Activated T-helper 1 cell treated with anti-CD3 and anti-CD28 coated beads, Interleukin-12 subunit alpha, Interleukin-12 subunit beta, Interleukin-2, Interleukin-4 antibody, amounts not matched to agents 30 ng/mL and 10 ng/mL and 1 ng/mL, durations not matched to agents 14 hours and 24 hours and 36 hours (primary cell): Measurements from ENCODE around the gene GET3. TPM values are rescaled to one million over a fixed set of nuclear protein-coding genes. Genes with fewer than 3 reads are reported as not detected.
"Not testable (repeated sequence)": the region's sequence is repeated elsewhere in the genome, so short reads cannot be mapped to it uniquely, and the experiment has no call there.

Experiments used
- DNase-seq: peaks from one replicate; pipeline ENCODE4 v3.0.0; 2021; ENCODE audit warnings: low spot score
- H3K27ac Mint-ChIP-seq: one replicate; pipeline ENCODE4 v1.8.0; 2021; ENCODE audit warnings: mild to moderate bottlenecking, mixed read lengths
- H3K27me3 Mint-ChIP-seq: one replicate; pipeline ENCODE4 v1.8.0; 2022; ENCODE audit warnings: mild to moderate bottlenecking, moderate library complexity, mixed read lengths; ENCODE audit not compliant: insufficient read depth
- H3K36me3 Mint-ChIP-seq: one replicate; pipeline ENCODE4 v1.8.0; 2021; ENCODE audit warnings: low read depth, mixed read lengths
- H3K4me1 Mint-ChIP-seq: one replicate; pipeline ENCODE4 v1.8.0; 2021; ENCODE audit warnings: low read depth, mixed read lengths
- H3K4me3 Mint-ChIP-seq: one replicate; pipeline ENCODE4 v1.8.0; 2021; ENCODE audit warnings: mild to moderate bottlenecking, moderate library complexity, mixed read lengths
- H3K9me3 Mint-ChIP-seq: one replicate; pipeline ENCODE4 v1.8.0; 2021; ENCODE audit warnings: mixed read lengths
- intact Hi-C: fragments of 100-400 bp; cut with micrococcal nuclease; formaldehyde crosslinking; loops from one replicate; pipeline ENCODE4 v1.15.1; 2024
- total RNA-seq: library from RNA; stranded (reverse); gene quantifications from 2 replicates; pipeline ENCODE4 v1.2.3, GENCODE V29; 2022

Gene GET3
- total RNA-seq, 1 donor from 2014 or later: 68.0 TPM

GRCh38 chr19:12794196-12794941 lies 57.1 kb downstream of the GET3 start:
- DNase-seq: no peak
- Mint-ChIP-seq H3K9me3 (no peaks in the 10 kb centered on the region), H3K4me1 (peaks cover 36% of the 10 kb centered on the region), H3K36me3 (peaks cover 19% of the 10 kb centered on the region), H3K27me3 (no peaks in the 10 kb centered on the region), H3K27ac (peak overlapping the region; percentile 96), H3K4me3 (peak overlapping the region; percentile 85)
- intact Hi-C loops: loop anchor here (1.0 to 5.0 kb wide), 2 partner anchors 74 to 1707 kb away; partner anchors contain the start of gene LDLR

- H3K4me3 Mint-ChIP-seq: peak overlapping the region; percentile 85
- DNase-seq: no peak
- H3K36me3 Mint-ChIP-seq: peaks cover 24% of the 10 kb centered on the region
- H3K9me3 Mint-ChIP-seq: no peaks in the 10 kb centered on the region
- H3K4me1 Mint-ChIP-seq: peaks cover 36% of the 10 kb centered on the region
- intact Hi-C loops: loop anchor here (1.0 to 5.0 kb wide), 2 partner anchors 75 to 1708 kb away; partner anchors contain the start of gene LDLR
- no peaks in the 10 kb centered on the region for H3K27me3 Mint-ChIP-seq
- peak overlapping the region; percentile 96 for H3K27ac Mint-ChIP-seq
These were observed 57.7 kb downstream of the GET3 start for GRCh38 chr19:12794971-12795381.

- Mint-ChIP-seq H3K27ac (peak overlapping the region; percentile 88), H3K9me3 (no peaks in the 10 kb centered on the region), H3K4me1 (peaks cover 35% of the 10 kb centered on the region), H3K36me3 (peaks cover 29% of the 10 kb centered on the region), H3K27me3 (no peaks in the 10 kb centered on the region), H3K4me3 (peak overlapping the region; percentile 72)
- intact Hi-C loops: loop anchor here (1.0 kb wide), 4 partner anchors 19 to 51 kb away; no protein-coding TSS in a partner anchor
- peak; percentile 75 for DNase-seq
These were observed 59.1 kb downstream of the GET3 start for GRCh38 chr19:12796146-12797071.

DNA sequence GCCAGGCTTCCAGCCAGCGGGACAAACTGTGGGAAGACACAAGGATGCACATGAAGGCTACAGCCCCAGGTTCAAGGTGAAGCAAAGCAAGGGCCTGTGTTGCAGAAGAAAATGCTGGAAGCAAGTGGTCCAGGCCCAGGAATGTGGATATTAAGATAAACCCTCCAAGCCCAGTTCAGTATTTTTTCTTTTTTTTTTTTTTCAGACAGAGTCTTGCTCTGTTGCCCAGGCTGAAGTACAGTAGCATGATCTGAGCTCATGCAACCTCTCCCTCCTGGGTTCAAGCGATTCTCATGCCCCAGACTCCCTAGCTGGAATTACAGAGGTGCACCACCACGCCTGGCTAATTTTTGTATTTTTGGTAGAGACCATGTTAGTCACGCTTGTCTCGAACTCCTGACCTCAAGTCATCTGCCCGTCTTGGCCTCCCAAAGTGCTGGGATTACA lies 59.9 kb downstream of the GET3 start:
- Mint-ChIP-seq H3K27me3 (no peaks in the 10 kb centered on the region), H3K27ac (no peak overlapping the region), H3K9me3 (no peaks in the 10 kb centered on the region), H3K36me3 (peaks cover 29% of the 10 kb centered on the region), H3K4me3 (no peak overlapping the region), H3K4me1 (peaks cover 37% of the 10 kb centered on the region)
- no peak for DNase-seq
- intact Hi-C loops: no loop called here

DNA sequence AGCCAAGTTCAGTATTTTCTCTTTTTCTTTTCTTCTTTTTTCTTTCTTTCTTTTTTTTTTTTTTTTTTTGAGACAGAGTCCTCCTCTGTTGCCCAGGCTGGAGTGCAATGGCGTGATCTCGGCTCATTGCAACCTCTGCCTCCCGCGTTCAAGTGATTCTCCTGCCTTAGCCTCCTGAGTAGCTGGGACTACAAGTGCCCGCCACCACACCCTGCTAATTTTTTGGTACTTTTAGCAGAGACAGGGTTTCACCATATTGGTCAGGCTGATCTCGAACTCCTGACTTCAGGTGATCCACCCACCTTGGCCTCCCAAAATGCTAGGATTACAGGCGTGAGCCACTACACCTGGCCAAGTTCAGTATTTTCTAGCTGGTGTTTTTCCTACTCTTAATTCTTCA lies 60.3 kb downstream of the GET3 start:
- H3K9me3 Mint-ChIP-seq, DNase-seq, H3K27ac Mint-ChIP-seq, H3K4me3 Mint-ChIP-seq, intact Hi-C loops, H3K27me3 Mint-ChIP-seq: not testable (repeated sequence)
- Mint-ChIP-seq H3K36me3 (peaks cover 27% of the 10 kb centered on the region), H3K4me1 (peaks cover 41% of the 10 kb centered on the region)

Other genes starting within 250 kb of the GET3 start
- gene ZNF564, start 186.0 kb upstream of the GET3 start, total RNA-seq: 7.4 and 8.3 TPM in 2 replicates
- 9.2 and 9.4 TPM in 2 replicates for gene ZNF490, start 126.7 kb upstream of the GET3 start, total RNA-seq
- gene ZNF791, start 126.6 kb upstream of the GET3 start, total RNA-seq: 23.5 and 29.0 TPM in 2 replicates
- 132 and 143 TPM in 2 replicates for gene MAN2B1, start 70.8 kb upstream of the GET3 start, total RNA-seq
- 25.6 and 27.1 TPM in 2 replicates for gene WDR83, start 70.7 kb upstream of the GET3 start, total RNA-seq
- 144 and 147 TPM in 2 replicates for gene DHPS, start 55.6 kb upstream of the GET3 start, total RNA-seq
- gene GNG14, start 49.5 kb upstream of the GET3 start, total RNA-seq: 0.73 TPM in 1 of 2 replicates, not detected in the other
- 11.8 and 12.2 TPM in 2 replicates for gene FBXW9, start 40.9 kb upstream of the GET3 start, total RNA-seq
- gene TNPO2, start 13.6 kb upstream of the GET3 start, total RNA-seq: 152 and 153 TPM in 2 replicates
- gene TRIR, start 2.8 kb upstream of the GET3 start, total RNA-seq: 231 and 239 TPM in 2 replicates
- 0.12 TPM in 1 of 2 replicates, not detected in the other for gene BEST2, start 14.3 kb downstream of the GET3 start, total RNA-seq
- 13.3 and 15.7 TPM in 2 replicates for gene HOOK2, start 38.1 kb downstream of the GET3 start, total RNA-seq
- gene JUNB, start 54.0 kb downstream of the GET3 start, total RNA-seq: 311 and 312 TPM in 2 replicates
- 277 and 280 TPM in 2 replicates for gene PRDX2, start 64.3 kb downstream of the GET3 start, total RNA-seq
- gene THSD8, start 64.6 kb downstream of the GET3 start, total RNA-seq: 28.0 and 28.1 TPM in 2 replicates
- 36.1 and 37.5 TPM in 2 replicates for gene RNASEH2A, start 69.1 kb downstream of the GET3 start, total RNA-seq
- gene RTBDN, start 97.1 kb downstream of the GET3 start, total RNA-seq: not detected in 2 replicates
- 1.4 and 1.7 TPM in 2 replicates for gene MAST1, start 101.0 kb downstream of the GET3 start, total RNA-seq
- gene DNASE2, start 144.0 kb downstream of the GET3 start, total RNA-seq: 22.9 and 23.7 TPM in 2 replicates
- 0.80 and 1.3 TPM in 2 replicates for gene KLF1, start 149.7 kb downstream of the GET3 start, total RNA-seq
- gene GCDH, start 153.7 kb downstream of the GET3 start, total RNA-seq: 65.9 and 68.8 TPM in 2 replicates
- 1.9 and 4.1 TPM in 2 replicates for gene SYCE2, start 181.8 kb downstream of the GET3 start, total RNA-seq
- 217 and 220 TPM in 2 replicates for gene FARSA, start 196.2 kb downstream of the GET3 start, total RNA-seq
- 913 and 933 TPM in 2 replicates for gene CALR, start 201.1 kb downstream of the GET3 start, total RNA-seq
- 197 and 202 TPM in 2 replicates for gene RAD23A, start 208.4 kb downstream of the GET3 start, total RNA-seq
- 32.1 and 33.2 TPM in 2 replicates for gene GADD45GIP1, start 219.7 kb downstream of the GET3 start, total RNA-seq
- gene DAND5, start 232.1 kb downstream of the GET3 start, total RNA-seq: 0.10 TPM in 2 replicates